GM19438 (cell line): ENCODE data around the gene PANX2.

ENCODE experiments used
- ATAC-seq: cut with Tn5 transposase; IDR thresholded peaks from one replicate; pipeline ENCODE4 v1.9.1; 2021; ENCODE audit warnings: low read depth; ENCODE audit not compliant: unreplicated experiment

The PANX2 gene

DNA sequence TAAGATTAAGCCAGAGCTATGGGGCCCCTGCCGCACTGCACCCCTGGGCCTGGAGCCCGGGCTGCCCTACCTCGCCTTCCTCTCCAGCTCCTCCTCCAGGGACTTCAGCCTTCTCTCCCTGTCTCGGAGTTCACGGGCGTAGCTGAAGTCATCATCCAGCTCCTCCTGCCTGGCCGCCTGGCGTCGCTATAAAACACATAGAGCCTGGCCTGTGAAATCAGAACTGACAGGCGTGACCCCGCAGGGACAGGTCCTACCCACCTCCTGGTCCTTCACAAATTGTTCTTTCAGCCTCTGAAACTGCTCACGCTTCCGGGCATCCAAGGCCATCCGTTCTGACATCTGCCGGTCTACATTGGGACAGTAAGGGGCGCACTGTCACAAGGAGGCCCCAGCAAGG is 53.5 kb downstream of the PANX2 start:
- ATAC-seq = no peak

DNA sequence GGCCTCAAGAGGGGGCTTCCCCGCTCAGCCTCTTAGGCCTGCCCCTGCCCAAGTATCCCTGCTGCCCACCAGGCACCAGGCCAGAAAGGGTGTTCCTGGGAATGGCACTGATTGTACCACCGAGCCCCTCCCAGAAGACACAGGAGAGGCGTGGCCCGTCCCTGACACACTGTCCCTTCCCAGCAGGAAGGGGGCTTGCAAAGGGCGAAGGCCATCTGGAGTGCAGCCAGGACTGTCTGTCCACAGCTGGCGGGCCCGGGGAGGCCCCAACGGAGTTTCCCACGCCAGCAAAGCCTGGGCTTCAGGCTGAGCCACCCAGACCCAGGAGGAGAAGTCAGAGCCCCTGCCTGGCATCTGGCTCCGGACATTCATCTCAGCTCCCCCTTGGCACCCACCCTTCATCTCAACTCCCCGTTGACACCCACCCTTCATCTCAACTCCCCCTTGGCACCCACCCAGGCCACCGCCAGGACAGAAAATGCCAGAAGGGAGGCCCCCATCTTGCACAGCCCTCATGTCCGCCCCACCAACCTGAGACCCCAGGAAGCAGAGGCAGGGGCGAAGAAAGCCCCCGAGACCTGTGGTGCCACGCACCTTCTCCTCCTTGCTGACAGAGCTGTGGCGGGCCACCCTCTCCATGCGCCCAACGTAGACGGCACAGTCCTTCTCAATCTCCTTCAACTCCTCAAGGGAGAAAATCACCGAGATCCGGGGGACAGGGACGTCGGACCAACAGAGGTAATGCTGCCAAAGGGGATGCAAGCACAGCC is 54.9 kb downstream of the PANX2 start:
- no peak for ATAC-seq

DNA sequence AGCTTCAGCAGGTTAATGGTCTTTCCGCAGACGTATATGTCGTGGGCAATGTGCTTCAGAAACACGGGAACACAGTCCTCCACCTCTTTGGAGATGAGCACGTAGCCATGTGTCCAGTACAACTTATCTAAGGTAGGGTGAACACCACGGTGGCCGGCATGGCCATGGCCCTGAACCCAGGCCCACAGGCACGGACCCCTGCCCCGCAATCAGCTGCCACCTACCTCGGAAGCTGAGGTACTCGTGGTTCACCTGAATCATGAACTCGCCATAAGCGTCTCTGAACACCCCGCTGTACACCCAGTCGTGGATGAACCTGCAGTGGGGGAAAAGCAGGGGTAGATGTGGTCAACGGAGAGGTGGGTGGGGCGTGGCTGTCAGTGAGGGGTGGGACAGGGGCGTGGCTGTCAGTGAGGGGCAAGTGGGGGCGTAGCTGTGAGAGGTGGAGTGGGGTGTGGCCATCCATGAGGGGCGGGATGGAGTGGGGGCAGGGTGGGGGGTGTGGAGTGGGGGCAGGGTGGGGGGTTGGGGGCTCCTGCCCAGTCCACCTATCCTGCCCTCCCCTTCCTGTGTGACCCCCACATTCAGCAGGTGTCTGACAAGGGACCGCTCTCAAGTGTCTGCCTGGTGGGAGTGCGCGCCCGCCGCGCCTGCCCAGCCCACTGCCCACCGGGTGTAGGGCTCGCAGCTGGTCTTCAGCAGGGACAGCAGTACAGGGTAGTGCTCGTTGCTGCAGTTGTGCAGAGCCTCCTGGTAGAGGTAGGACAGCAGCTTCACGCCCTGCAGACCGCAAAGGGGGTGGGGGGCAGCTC is 55.7 kb downstream of the PANX2 start:
- no peak for ATAC-seq

DNA sequence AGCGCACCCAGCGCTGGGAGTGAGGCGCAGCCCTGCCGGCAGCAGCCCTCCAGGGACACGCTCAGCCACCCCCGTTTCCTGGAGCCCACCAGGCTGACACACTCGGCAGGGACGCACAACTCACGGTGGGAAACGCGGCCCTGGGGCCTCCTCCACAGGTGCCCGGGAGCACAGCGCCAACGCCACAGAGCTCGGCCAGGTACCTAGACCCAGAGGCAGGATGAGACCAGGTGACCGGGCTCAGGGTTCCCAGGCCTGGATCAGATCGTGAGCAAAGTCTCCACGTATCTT is 56.3 kb downstream of the PANX2 start:
- ATAC-seq = no peak

DNA sequence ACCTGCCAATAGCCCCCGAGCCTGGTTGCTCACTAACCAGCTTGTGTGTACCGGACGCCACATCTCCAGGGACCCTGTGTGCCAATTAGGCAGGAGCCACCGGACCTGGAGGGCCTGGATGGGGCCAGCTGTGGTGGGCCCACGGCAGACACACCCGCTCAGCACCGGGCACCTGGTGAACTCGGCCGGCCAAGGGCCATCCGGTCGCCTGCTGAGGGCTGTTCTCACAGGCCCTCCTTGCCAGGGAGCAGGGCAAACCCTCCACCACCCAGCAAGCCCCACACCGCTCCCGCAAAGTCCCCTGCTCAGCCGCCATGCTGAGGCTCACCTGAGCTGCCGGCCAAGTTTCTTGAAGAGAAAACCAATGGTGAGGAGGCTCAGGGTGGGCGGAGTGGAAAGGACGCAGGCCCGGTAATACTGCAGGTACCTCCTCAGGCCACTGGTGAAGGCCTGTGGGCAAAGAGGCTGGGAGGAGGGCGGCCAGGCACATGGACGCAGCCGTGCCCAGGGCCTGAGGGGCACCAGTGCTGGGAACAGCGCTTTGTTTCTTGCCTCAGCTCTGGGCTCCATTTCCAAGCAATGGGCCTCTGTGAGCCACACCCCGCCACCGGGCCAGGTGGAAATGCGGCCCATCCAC is 57.2 kb downstream of the PANX2 start:
- ATAC-seq = no peak

DNA sequence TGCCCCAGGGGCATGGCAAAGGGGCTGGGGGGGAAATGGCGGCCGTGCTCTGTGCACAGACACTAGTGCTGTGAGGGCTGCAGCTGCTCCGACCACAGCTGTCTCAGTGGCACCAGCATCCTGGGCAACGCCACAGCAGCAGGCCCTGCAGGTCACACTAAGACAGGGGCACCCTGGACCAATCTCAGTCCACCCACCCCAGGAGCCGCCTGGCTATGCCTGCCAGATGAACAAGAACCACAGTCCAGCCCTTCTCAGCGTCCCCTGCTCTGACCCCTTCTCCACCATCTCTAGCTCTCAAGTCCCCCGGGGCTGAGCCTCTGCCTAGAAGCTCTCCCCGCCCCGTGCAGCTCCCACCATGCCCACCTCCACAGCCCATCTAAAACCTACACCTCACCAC is 57.8 kb downstream of the PANX2 start:
- ATAC-seq = no peak

DNA sequence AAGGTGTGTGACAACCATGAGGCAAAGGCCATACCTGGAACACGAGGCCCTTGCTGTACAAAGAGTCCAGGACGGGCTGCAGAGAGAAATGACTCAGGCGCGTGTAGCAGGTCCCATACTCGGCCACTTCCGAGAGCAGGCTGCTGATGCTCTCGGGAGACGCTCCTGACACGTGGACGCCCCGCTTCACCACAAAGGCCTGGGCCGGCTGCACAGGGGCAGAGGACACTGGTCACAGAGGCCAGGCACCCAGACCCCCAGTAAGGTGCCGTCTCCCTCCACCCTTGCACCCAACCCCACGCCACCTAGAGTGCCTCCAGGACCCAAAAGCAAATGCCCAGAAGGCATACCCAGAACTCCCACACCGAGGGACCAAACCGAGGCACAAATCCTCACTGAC is 58.8 kb downstream of the PANX2 start:
- no peak for ATAC-seq
